HG02763 (cell line): ENCODE measurements around the gene HECTD1.
"Not testable (repeated sequence)": the region's sequence is repeated elsewhere in the genome, so short reads cannot be mapped to it uniquely, and the experiment has no call there.

Experiments
- ATAC-seq: cut with Tn5 transposase; IDR thresholded peaks from one replicate; pipeline ENCODE4 v1.9.1; 2021; ENCODE audit warnings: mild to moderate bottlenecking, moderate library complexity; ENCODE audit not compliant: unreplicated experiment

The HECTD1 gene

GRCh38 chr14:31196839-31197492, 10.6 kb downstream of the HECTD1 start:
- ATAC-seq, result no peak

DNA sequence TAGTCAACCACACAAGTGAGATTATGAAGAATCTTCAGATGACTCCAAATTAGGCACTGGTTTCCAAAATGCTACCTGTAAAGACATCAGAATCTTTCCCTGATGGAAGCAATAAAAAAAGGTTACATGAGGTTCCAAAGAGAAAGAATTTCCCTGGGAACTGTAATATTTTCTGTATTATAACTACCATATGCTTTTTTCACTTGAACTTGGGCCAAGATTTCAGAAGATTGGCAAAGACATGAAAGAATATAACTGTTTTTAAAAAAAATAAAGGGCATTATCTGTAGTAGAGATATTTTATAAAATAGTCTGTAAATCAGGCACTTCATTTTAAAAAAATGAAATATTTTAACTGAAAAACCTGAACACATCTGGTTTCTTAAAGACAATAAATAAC, 12.9 kb downstream of the HECTD1 start:
- no peak for ATAC-seq

- ATAC-seq, result no peak
These were observed 13.5 kb downstream of the HECTD1 start for GRCh38 chr14:31194095-31194494.

GRCh38 chr14:31192544-31192943, 15.0 kb downstream of the HECTD1 start:
- ATAC-seq, result not testable (repeated sequence)

- no peak for ATAC-seq
These were observed 16.8 kb downstream of the HECTD1 start for GRCh38 chr14:31190717-31191263.

DNA sequence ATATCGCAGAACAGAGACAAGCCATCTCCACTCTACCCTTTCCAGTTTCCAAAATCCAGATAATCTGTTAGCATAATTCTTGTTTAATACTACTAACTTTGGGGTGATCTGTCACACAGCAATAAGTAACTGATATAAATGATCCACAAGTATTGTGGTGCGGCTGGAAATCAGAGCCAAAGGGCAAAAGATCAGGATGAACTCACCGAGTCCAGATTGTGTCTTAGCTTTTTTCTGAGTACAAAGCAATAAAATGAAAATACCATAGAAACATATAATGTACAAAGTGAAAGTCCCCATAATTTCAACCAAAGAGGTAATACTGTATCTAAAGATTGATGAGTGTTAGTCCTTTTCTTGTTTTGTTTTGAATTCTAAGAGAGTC, 17.4 kb downstream of the HECTD1 start:
- no peak for ATAC-seq

- no peak for ATAC-seq
These were observed 18.0 kb downstream of the HECTD1 start for GRCh38 chr14:31189346-31190218.

- ATAC-seq, result no peak
These were observed 18.8 kb downstream of the HECTD1 start for GRCh38 chr14:31188744-31189143.

GRCh38 chr14:31182016-31182415, 25.6 kb downstream of the HECTD1 start:
- ATAC-seq, result not testable (repeated sequence)

DNA sequence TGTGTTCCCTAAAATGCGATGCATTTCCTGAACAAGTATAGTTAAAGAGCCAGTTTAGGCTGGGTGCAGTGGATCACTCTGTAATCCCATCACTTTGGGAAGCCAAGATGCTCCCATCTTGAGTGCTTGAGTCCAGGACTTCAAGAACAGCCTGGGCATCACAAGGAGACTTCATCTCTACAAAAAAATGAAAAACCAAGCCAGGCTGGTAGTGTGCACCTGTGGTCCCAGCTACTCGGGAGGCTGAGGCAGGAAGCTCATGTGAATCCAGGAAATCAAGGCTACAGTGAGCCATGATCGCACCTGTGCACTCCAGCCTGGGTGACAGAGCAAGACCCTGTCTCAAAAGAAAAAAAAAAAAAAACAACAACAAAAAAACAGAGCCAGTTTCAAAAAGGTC, 26.3 kb downstream of the HECTD1 start:
- ATAC-seq, result no peak

DNA sequence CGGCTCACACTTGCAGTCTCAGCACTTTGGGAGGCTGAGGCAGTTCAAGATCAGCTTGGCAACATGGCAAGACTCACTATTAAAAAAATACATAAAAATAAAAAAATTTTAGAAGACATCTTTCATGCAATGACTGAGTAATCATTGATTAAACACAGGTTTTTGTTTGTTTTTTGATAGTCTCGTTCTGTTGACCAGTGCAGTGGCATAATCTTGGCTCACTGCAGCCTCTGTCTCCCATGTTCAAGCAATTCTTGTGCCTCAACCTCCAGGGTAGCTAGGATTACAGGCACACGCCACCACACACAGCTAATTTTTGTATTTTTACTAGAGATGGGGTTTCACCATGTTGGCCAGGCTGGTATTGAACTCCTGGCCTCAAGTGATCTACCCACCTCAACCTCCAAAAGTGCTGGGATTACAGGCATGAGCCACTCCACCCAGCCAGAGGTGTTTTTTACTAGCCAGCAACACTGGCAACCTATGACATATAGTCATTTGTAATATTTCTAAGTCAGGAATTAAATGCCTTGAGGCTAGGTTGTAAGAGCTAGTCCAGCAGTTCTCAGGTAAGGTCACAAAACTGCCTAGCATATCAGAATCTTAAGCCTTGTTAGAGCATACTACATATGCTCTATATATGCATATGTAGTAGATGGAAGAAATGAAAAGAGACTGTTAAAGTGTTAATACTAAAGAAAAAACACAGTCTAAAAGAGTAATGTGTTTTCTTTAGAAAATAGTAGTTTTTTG, 27.1 kb downstream of the HECTD1 start:
- ATAC-seq, result no peak

DNA sequence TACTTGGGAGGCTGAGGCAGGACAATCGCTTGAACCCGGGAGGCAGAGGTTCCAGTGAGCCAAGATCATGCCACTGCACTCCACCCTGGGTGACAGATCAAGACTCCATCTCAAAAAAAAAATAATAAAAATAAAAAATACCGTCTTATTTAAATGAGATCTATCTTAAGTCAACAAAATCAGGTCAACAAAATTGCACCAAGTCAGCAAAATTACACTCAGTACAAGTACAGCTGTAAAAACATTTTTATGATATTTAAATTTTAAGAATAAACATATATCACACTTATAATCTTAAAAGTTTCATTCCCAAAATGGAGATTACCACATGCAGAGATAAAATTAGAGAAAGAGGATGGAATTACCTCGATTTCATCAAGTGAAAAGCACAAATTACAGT, 33.2 kb downstream of the HECTD1 start:
- ATAC-seq, result no peak

DNA sequence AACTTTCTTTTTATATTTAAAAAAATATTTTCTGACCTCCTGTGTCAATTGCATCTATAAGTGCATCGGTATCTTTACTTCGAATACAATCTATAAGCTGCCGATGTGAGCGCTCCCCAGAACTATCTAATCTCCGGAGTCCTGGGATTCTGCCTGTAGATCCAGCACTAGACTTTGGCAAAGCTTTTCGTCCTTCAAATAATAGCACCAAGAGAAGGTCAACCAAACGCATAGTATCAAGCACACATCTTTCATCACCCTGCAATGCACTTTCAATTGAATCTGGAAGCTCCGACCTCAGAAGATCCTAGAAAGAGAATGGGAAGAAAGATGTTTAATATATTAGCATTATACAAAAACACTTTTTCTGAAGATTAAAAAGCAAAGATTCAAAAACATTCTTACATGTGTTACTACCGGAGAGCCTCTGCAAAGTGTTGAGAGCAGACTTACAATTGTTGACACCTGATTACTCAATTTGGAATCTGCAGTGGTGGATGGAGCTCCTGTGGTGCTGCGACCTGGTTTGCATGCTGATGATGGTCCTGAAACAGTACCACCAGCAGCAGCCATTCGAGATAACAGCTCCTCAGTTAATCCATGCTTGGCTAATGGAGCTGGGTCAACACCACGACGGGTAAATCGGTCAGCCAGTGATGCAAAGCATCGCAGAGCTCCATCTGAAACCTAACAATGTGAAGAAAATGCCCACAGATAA, 34.3 kb downstream of the HECTD1 start:
- ATAC-seq, result no peak

DNA sequence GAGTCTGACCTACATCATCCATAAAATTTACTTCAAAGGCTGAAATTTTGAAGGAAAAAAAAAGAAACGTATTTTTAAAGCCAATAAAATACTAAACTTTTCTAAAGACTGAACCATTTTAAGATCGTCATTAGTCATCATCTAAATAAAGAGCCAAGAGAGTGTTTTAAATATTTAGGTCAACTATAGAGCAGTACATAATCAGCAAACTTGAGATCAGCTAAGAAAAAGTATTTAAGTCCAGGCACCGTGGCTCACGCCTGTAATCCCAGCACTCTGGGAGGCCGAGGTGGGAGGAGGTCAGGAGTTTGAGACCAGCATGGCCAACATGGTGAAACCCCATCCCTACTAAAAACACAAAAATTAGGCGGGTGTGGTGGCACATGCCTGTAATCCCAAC, 35.5 kb downstream of the HECTD1 start:
- ATAC-seq, result no peak

DNA sequence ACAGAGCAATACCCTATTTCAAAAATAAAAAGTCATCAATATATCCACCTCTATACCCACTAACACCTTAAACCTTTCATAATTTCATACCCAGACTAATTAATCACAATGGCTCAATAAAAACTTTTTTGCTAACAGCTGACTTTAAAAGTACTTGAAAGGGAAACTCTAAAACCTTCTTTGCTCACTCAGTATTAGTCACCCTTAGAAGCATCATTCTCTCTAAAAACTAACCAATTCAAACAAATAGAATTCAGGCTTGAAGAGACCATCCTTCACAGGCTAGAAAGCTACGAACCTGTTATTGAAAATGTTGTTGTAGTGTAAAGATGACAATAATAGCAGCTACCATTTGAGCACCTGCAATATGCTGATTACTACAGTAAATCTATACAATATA, 37.2 kb downstream of the HECTD1 start:
- no peak for ATAC-seq

DNA sequence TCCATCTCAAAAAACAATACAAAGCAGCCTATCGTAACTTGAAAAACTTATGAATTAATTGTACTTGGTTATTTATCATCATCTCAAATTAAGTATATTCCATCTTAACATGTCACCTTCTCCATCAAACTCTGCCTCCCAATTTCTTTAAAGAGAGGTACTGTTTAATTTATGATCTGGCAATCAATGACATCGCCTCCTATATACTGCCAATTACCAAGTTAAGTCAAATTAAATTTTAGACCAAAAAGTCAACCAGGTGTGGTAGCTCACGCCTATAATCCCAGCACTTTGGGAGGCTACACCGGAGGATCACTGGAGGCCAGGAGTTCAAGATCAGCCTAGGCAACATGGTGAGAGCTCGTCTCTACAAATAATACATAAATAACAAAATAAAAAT, 37.7 kb downstream of the HECTD1 start:
- no peak for ATAC-seq

DNA sequence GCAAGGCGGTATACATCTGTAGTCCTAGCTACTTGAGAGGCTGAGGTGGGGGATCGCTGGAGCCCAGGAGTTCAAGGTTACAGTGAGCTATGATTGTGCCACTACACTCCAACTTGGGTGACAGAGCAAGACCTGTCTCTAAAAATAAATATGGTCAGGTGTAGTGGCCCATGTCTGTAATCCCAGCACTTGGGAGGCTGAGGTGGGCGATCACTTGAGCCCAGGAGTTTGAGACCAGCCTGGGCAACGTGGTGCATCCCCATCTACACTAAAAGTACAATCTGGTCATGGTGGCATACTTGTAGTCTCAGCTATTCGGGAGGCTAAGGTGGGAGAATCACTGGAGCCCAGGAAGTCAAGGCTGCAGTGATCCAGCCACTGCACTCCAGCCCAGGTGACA, 40.6 kb downstream of the HECTD1 start:
- no peak for ATAC-seq

DNA sequence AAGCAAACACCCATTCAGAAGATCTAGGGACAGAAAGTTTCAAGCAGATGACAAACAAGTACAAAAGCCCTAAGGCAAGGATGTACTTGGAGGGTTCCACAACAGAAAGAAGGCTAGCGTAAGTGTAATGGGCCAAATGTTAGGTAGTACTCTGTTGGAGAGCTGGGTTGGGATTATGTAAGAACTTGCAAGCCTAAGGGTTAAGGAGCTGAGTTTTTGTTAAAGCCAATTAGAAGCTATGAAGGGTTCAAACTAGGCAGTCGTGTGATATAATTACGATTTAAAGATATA, 41.4 kb downstream of the HECTD1 start:
- ATAC-seq, result no peak

DNA sequence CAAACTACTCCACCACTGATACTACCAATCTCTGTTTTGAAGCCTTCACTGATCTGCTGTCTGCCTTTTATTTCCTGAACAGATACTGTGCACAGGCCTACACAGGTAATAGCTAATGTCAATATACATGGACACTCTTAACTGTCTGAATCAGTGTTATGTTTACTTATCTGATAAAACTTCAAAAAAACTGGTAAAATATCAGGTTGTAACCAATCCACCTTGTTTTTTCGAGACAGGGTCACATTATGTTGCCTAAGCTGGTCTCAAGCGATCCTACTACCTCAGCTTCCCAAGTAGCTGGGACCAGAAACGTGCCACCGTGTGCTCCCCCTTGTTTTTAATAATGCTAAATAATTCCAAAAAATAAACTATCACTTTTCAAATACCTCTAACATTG, 43.5 kb downstream of the HECTD1 start:
- ATAC-seq, result no peak

DNA sequence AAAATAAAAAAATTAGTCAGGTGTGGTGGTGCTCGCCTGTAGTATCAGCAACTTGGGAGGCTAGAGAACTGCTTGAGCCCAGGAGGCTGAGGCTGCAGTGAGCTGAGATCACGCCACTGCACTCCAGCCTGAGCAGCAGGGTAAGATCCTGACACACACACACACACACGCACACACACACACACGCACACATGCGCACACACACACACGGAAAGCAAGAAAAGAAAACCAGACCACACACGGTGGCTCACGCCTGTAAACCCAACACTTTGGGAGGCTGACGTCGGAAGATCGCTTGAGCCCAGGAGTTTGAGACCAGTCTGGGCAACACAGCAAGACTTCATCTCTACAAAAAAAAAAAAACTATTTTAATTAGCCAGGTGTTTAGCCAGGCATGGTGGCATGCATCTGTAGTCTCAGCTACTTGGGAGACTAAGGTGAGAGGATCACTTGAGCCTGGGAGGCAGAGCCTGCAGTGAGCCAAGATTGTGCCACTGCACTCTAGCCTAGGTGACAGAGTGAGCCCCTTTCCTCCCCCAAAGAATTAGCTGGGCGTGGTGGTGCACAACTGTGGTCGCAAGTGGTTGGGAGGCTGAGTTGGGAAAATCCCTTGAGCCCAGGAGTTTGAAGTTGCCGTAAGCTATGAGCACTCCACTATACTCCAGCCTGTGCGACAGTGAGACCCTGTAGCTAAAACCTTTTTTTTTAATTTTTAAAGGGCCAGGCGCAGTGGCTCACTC, 44.5 kb downstream of the HECTD1 start:
- ATAC-seq, result no peak
